Stimulated activated CD4-positive, alpha-beta T cell treated with anti-CD3 and anti-CD28 coated beads, TNF-alpha, amount 100 ng/mL, for 4 hours (primary cell): ENCODE measurements around the gene CXXC4.

Experiments used
- DNase-seq, 3 experiments: peaks; one replicate each; pipeline ENCODE4 v3.0.0-alpha.2; 2020; ENCODE audit warnings: low read depth in 3 of 3

The CXXC4 gene

GRCh38 chr4:104494822-104495559 lies at the start of gene CXXC4:
Gene CXXC4 (minus strand): TSS chr4:104494894. CDS start chr4:104491802, 3,092 bp downstream.
- DNase-seq, result no peak

- DNase-seq, result no peak
These were observed 38.5 kb upstream of the CXXC4 start for GRCh38 chr4:104533156-104533555.

GRCh38 chr4:104532677-104533076 lies 38.0 kb upstream of the CXXC4 start:
- DNase-seq, result no peak

GRCh38 chr4:104531390-104531789 lies 36.7 kb upstream of the CXXC4 start:
- DNase-seq, result no peak

GRCh38 chr4:104530426-104530825 lies 35.7 kb upstream of the CXXC4 start:
- DNase-seq, result no peak

- DNase-seq, result no peak
These were observed 29.9 kb upstream of the CXXC4 start for GRCh38 chr4:104524591-104524990.

- no peak for DNase-seq
These were observed 29.3 kb upstream of the CXXC4 start for GRCh38 chr4:104524026-104524425.

- no peak for DNase-seq
These were observed 24.9 kb upstream of the CXXC4 start for GRCh38 chr4:104519588-104519987.

GRCh38 chr4:104516884-104517283 lies 22.2 kb upstream of the CXXC4 start:
- no peak for DNase-seq

GRCh38 chr4:104508224-104508623 lies 13.5 kb upstream of the CXXC4 start:
- DNase-seq, result no peak

GRCh38 chr4:104507112-104507511 lies 12.4 kb upstream of the CXXC4 start:
- DNase-seq, result no peak

- DNase-seq, result no peak
These were observed 9.8 kb upstream of the CXXC4 start for GRCh38 chr4:104504536-104504935.

GRCh38 chr4:104502471-104502870 lies 7.8 kb upstream of the CXXC4 start:
- DNase-seq, result no peak

- no peak for DNase-seq
These were observed 6.6 kb upstream of the CXXC4 start for GRCh38 chr4:104501290-104501689.

- no peak for DNase-seq
These were observed 5.7 kb upstream of the CXXC4 start for GRCh38 chr4:104500442-104500841.

- DNase-seq, result no peak
These were observed 509 bp downstream of the CXXC4 start for GRCh38 chr4:104494185-104494584.

GRCh38 chr4:104493081-104493831 lies 1.4 kb downstream of the CXXC4 start:
- DNase-seq, result no peak

- no peak for DNase-seq
These were observed 2.4 kb downstream of the CXXC4 start for GRCh38 chr4:104492183-104492771.

- no peak for DNase-seq
These were observed 3.1 kb downstream of the CXXC4 start for GRCh38 chr4:104491481-104492182.

- no peak for DNase-seq
These were observed 3.8 kb downstream of the CXXC4 start for GRCh38 chr4:104490770-104491480.

- no peak for DNase-seq
These were observed 4.5 kb downstream of the CXXC4 start for GRCh38 chr4:104490096-104490769.
